Glutamatergic neuron (in vitro differentiated cells): Measurements from ENCODE around the gene KCNAB2. TPM values are rescaled to one million over a fixed set of nuclear protein-coding genes. Genes with fewer than 3 reads are reported as not detected.
"Not testable (repeated sequence)": the region's sequence is repeated elsewhere in the genome, so short reads cannot be mapped to it uniquely, and the experiment has no call there.

Source experiments
- DNase-seq: peaks from one replicate; pipeline ENCODE4 v3.0.0; 2022
- H3K27ac Mint-ChIP-seq: one replicate; pipeline ENCODE4 v1.8.0; 2020; ENCODE audit warnings: mild to moderate bottlenecking, mixed read lengths, inconsistent platforms; ENCODE audit not compliant: unreplicated experiment
- H3K27me3 Mint-ChIP-seq: one replicate; pipeline ENCODE4 v1.8.0; 2020; ENCODE audit warnings: mild to moderate bottlenecking, moderate library complexity, mixed read lengths, inconsistent platforms; ENCODE audit not compliant: unreplicated experiment
- H3K36me3 Mint-ChIP-seq: one replicate; pipeline ENCODE4 v1.8.0; 2020; ENCODE audit warnings: mild to moderate bottlenecking, mixed read lengths, inconsistent platforms; ENCODE audit not compliant: unreplicated experiment
- H3K4me1 Mint-ChIP-seq: one replicate; pipeline ENCODE4 v1.8.0; 2020; ENCODE audit warnings: mild to moderate bottlenecking, low read depth, mixed read lengths, inconsistent platforms; ENCODE audit not compliant: unreplicated experiment
- H3K4me3 Mint-ChIP-seq: one replicate; pipeline ENCODE4 v1.8.0; 2020; ENCODE audit warnings: mild to moderate bottlenecking, mixed read lengths, inconsistent platforms; ENCODE audit not compliant: unreplicated experiment
- H3K9me3 Mint-ChIP-seq: one replicate; pipeline ENCODE4 v1.8.0; 2020; ENCODE audit warnings: mild to moderate bottlenecking, moderate library complexity, mixed read lengths, inconsistent platforms; ENCODE audit not compliant: unreplicated experiment
- total RNA-seq: library from RNA; stranded (reverse); fragmentation: NEBNext Ultra II Directional; extraction: Animal tissue kit (Norgen Biotek cat#: 25700); gene quantifications from one replicate; pipeline ENCODE4 v1.2.1, GENCODE V29; 2021; ENCODE audit not compliant: unreplicated experiment
- TF ChIP-seq, protein P1 (sequence below): fragments of 200-600 bp; sonication (generic); IDR thresholded peaks from one replicate; pipeline ENCODE4 v1.5.0; 2021; ENCODE audit not compliant: partially characterized antibody, unreplicated experiment

Gene KCNAB2
- total RNA-seq, 1 donor from 2014 or later: 20.4 TPM

DNA sequence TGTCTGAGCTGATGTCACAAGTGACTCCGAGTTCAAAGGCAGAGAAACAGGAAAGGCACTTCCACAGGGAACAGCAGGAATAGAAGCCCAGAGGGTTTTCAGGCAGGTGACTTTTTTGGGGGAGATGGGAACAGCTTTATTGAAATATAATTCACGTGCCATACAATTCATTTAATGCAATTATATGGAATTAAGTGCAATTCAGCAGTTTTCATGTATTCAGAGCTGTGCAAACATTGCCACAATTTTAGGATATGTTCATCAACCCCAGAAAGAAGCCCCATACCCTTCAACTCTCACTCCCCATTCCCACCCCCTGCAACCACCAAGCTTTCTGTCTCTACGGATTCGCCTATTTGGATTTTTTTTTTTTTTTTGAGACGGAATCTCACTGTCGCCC lies 17.0 kb downstream of the KCNAB2 start:
- TF ChIP-seq, protein P1, sequence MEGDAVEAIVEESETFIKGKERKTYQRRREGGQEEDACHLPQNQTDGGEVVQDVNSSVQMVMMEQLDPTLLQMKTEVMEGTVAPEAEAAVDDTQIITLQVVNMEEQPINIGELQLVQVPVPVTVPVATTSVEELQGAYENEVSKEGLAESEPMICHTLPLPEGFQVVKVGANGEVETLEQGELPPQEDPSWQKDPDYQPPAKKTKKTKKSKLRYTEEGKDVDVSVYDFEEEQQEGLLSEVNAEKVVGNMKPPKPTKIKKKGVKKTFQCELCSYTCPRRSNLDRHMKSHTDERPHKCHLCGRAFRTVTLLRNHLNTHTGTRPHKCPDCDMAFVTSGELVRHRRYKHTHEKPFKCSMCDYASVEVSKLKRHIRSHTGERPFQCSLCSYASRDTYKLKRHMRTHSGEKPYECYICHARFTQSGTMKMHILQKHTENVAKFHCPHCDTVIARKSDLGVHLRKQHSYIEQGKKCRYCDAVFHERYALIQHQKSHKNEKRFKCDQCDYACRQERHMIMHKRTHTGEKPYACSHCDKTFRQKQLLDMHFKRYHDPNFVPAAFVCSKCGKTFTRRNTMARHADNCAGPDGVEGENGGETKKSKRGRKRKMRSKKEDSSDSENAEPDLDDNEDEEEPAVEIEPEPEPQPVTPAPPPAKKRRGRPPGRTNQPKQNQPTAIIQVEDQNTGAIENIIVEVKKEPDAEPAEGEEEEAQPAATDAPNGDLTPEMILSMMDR: no peak
- Mint-ChIP-seq H3K9me3 (peaks cover 9% of the 10 kb centered on the region), H3K36me3 (no peaks in the 10 kb centered on the region), H3K4me3 (no peak overlapping the region), H3K27me3 (peaks cover 12% of the 10 kb centered on the region), H3K27ac (no peak overlapping the region), H3K4me1 (peaks cover 35% of the 10 kb centered on the region)
- DNase-seq: no peak

DNA sequence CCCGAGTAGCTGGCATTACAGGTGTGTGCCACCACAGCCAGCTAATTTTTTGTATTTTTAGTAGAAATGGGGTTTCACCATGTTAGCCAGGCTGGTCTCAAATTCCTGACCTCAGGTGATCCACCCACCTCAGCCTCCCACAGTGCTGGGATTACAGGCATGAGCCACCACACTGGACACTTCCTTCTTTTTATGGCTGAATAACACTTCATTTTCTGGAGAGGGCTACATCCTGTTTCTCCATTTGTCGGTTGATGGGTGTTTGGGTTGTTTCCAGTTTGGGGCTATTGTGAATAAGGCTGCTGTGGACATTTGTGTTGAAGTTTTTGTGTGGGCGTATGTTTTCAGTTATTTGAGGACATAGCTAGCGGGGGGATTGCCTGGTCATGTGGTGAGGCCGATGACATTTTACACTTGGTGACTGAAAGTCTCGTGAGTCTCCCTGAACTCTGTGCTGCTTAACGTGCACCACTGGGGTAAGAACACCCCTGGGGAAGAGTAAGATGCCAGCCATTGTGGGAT lies 17.9 kb downstream of the KCNAB2 start:
- peak overlapping the region; percentile 56 for H3K4me3 Mint-ChIP-seq
- H3K27ac Mint-ChIP-seq: peak overlapping the region; percentile 90
- H3K9me3 Mint-ChIP-seq, H3K36me3 Mint-ChIP-seq, DNase-seq: not testable (repeated sequence)
- peaks cover 12% of the 10 kb centered on the region for H3K27me3 Mint-ChIP-seq
- peaks cover 35% of the 10 kb centered on the region for H3K4me1 Mint-ChIP-seq

DNA sequence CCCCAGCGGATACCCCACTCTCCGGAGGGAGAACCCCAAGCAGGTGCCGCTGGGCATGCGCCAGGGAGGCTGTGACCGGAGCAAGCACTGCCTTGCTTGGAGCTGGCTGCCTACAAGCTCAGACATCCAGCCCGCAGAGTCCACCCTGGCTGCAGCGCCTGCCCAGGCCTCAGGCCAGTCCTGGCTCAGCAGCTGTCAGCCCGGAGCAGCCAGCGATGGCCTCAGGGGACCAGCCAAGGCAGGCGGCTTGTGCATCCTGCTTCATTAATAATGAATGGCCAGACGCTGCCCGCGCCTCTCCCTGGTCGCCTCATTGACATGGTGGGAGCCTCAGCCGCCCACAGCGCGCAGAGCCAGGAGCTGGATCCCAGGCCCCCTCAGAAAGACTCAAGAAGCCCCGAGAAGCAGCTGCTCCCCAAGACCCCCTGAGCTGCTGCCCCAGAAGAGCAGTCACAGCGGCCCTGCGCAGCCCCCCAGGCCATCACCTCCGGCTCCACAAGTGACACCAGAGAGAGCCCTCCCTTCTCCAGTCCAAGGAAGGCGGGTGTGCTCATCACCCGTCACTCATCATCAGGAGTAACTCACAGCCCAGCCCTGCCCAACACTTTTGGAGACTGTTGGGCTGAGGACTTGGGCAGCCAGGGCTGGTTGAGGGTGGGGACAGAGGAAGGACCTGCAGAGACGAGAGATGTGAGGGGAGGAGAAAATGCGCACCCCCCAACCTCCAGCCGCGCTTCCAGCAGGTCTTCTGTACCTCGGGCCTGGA lies 19.6 kb downstream of the KCNAB2 start:
- Mint-ChIP-seq H3K9me3 (peaks cover 7% of the 10 kb centered on the region), H3K4me1 (peaks cover 36% of the 10 kb centered on the region), H3K4me3 (peak overlapping the region; percentile 84), H3K27ac (peak overlapping the region; percentile 90), H3K27me3 (peaks cover 10% of the 10 kb centered on the region), H3K36me3 (no peaks in the 10 kb centered on the region)
- TF ChIP-seq, protein P1: no peak
- peak; percentile 97 for DNase-seq

DNA sequence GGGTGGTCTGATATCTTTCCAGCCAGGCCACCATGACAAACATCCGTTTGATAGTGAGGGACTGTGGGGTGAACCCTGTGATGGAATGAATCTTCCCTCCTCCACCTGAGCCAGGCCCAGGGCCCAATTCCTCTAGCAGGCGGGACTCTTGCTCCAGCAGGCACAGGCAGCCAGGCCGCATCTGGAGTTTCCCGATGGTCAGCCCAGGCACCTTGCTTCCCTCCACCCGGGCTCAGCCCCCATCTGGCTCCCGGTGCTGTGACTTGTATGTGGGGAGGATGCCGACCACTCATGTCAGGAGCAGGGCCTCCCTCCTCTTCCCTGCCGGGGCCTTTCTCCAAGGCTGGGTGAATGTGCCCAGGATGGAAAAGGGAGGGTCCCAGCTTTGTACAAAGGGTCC lies 21.0 kb downstream of the KCNAB2 start:
- no peak for DNase-seq
- peaks cover 13% of the 10 kb centered on the region for H3K27me3 Mint-ChIP-seq
- no peaks in the 10 kb centered on the region for H3K36me3 Mint-ChIP-seq
- H3K4me3 Mint-ChIP-seq: peak overlapping the region; percentile 75
- H3K4me1 Mint-ChIP-seq: peaks cover 36% of the 10 kb centered on the region
- TF ChIP-seq, protein P1: no peak
- peaks cover 9% of the 10 kb centered on the region for H3K9me3 Mint-ChIP-seq
- H3K27ac Mint-ChIP-seq: peak overlapping the region; percentile 70

DNA sequence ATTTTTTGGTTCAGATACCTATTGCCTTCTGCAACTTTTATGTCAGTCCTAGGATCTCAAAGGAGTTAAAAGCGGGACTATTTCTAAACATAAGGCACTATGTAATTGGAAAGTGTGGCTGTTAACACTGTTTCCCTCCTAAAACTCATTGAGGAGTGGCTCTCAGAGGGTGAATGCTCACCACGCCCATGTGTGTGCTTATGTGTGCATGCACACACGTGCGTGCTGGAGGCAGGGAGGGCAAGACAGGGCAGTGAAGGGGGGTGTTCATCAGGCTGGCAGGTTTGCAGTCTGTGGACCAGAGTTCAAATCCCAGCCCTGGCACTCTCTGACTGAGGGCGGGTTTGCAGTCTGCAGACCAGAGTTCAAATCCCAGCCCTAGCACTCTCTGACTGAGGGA lies 22.4 kb downstream of the KCNAB2 start:
- Mint-ChIP-seq H3K4me1 (peaks cover 33% of the 10 kb centered on the region), H3K36me3 (no peaks in the 10 kb centered on the region), H3K27ac (no peak overlapping the region), H3K4me3 (no peak overlapping the region), H3K27me3 (peaks cover 13% of the 10 kb centered on the region), H3K9me3 (peaks cover 11% of the 10 kb centered on the region)
- DNase-seq: no peak
- TF ChIP-seq, protein P1: no peak
